Globus pallidus (tissue), 1 donor: Measurements from ENCODE around the gene SEMG2.

Experiments
- DNase-seq: peaks from one replicate; pipeline ENCODE4 v3.0.0-alpha.2; 2015; ENCODE audit warnings: low spot score

The SEMG2 gene, protein sequence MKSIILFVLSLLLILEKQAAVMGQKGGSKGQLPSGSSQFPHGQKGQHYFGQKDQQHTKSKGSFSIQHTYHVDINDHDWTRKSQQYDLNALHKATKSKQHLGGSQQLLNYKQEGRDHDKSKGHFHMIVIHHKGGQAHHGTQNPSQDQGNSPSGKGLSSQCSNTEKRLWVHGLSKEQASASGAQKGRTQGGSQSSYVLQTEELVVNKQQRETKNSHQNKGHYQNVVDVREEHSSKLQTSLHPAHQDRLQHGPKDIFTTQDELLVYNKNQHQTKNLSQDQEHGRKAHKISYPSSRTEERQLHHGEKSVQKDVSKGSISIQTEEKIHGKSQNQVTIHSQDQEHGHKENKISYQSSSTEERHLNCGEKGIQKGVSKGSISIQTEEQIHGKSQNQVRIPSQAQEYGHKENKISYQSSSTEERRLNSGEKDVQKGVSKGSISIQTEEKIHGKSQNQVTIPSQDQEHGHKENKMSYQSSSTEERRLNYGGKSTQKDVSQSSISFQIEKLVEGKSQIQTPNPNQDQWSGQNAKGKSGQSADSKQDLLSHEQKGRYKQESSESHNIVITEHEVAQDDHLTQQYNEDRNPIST

DNA sequence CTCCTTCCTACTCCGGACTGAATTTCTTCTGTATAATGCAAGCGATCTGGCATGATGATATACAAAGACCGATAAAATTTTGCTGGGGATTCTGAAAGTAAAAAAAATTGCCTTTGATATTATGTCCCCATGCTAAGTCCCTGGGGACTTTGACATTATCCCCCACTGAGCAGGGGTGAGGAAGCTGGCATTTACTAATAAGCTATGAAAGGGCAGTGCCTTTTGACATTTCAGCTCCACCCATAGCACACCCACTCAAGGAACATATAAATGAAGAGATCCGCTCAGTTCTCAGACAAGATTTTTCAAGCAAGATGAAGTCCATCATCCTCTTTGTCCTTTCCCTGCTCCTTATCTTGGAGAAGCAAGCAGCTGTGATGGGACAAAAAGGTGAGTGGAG lies at the start of gene SEMG2:
Gene SEMG2, plus strand, starts transcription at position 298 of the 400 bp plus-strand sequence. Its CDS starts 17 bp downstream, at position 315.
- DNase-seq: no peak

DNA sequence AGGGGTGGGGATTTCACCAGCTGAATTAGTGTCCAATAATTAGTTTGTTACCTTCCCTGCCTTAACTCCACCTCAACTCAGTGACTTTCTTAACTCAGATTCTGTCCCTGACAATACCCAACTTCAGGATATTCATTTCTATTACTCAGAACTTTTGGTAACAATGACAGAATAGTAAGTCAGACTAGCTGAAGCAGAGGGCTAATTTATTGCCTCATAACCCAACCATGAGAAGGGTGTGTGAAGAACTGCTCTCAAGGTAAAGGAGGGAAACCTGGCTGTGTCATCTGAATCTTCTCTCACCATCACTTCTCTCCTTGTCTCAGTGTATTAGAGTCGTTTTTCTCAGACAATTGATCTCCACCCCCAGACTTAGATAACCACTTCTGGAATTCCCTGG lies 47.7 kb upstream of the SEMG2 start:
- no peak for DNase-seq

DNA sequence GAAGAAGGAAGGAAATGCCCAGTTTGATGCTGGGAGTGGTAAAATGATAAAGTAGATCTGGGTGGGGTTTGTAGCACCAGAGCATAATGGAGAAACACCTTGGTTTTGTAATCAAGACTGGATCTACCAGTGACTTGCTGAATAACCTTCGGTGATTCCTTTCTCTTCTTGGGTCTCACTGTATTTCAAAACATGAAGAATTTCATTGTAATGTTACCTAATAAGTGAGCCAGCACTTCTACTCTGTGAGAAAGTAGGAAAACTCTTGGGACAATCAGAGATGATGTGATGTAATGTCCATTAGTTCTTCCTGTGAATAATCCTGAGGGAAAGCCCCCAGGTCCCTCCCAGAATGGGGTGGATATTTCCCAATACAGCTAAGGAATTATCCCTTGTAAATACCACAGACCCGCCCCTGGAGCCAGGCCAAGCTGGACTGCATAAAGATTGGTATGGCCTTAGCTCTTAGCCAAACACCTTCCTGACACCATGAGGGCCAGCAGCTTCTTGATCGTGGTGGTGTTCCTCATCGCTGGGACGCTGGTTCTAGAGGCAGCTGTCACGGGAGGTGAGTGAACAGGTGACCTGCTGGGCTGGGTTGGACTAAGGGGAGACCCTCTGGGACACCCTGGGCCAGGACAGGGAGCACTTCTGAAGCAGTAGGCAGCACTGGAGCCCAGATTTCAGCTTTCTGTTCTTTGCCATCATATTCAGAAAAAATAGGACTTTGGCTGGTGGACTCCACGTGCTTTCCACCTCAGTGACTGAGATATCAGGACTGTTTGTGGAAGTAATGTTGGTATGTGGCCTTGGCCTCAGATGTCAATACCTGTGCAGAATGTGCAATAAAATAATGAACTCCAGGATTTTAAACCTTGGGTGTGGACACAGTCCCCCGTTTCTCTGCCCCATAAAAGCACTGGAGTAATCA lies 46.5 kb upstream of the SEMG2 start, which contains the start of gene PI3:
Gene PI3, plus strand, starts transcription at position 469 of the 931 bp plus-strand sequence. Its CDS starts 21 bp downstream, at position 490.
- DNase-seq: no peak

DNA sequence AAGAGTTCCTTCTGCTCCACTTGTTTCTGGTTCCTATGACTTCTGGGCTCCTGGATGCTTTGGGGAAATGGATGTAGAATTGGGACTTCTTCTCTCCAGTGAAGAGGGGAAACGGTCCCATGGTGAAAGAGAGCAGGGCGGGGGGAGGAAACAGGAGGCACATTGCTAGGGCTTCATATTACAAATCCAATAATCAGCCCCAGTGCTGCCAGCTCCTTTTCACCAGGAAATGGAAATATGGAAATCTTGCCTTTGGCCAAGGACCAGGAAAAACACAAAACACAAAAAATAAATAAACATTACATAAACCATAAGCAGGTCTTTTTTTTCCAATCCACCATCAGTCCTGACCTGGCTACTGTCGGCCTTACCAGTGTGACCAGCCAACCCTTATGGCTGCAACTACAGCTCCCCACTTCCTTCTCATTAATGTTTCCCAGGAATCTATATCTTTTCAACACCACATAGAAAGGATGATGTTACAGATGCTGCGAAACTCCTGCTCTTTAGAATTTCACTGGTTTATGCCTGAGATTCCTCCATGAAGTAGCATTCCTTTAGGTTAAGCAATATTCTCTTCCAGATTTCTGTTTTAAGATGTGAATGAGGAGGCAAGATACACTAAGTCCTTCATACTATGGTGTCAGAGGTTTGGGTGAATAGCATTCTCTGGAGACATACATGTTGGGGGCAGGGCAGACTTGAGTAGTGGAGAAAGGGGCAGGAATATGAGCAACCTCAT lies 44.5 kb upstream of the SEMG2 start:
- DNase-seq: no peak

DNA sequence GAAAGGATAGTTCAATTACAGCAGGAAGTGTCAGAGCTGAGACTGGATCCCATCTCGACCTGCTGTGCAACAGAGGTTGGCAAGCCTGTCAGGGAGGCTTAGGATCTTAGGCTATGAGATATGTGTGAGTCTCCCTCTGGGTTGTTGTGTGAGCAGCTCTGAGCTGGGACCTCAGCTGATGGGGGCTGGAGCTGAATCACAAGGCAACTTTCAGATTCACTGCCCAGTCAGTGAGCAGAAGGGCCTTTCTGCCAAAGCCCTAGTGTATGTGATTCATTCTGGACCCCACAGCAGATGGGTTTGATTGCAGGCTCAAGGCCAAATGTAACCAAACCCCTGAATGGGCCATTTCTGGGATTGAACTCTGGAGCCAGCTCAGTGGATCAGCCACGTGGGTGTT lies 42.0 kb upstream of the SEMG2 start:
- no peak for DNase-seq

DNA sequence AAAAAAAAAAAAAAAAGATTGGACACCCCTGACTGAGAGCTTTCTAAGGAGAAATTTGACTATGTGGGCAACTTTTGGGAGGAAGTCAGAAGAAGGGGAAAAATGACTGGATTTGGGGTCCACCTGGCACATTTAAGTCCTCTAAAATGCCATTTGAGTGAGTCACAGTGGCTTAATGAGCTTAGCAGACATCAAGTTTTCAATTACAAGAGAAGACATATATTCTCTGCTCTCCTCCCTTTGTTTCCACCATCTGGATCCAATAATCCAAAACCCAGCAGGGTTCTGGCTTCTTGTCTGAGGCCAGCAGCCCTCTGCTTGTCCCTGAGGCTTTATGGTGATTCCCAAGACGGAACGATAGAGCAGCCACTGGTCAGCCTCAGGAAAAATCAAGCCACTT lies 39.5 kb upstream of the SEMG2 start:
- DNase-seq: no peak

DNA sequence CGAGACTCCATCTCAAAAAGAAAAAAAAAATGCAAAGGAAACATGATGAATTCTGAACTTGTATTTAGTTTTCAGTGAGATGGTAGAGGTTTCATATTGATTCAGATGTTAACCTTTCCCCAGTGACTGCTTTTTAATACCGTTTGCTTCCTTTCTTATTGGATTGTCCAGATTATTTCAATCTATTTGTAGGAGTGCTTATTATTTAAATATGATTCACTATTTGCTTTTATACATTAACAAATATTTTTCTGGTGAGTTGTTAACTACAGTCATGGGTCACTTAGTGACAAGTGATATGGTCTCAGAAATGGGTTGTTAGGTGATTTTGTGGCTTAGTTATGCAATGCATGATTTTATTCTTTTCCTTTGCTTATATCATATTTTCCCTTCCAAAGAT lies 38.1 kb upstream of the SEMG2 start:
- no peak for DNase-seq

DNA sequence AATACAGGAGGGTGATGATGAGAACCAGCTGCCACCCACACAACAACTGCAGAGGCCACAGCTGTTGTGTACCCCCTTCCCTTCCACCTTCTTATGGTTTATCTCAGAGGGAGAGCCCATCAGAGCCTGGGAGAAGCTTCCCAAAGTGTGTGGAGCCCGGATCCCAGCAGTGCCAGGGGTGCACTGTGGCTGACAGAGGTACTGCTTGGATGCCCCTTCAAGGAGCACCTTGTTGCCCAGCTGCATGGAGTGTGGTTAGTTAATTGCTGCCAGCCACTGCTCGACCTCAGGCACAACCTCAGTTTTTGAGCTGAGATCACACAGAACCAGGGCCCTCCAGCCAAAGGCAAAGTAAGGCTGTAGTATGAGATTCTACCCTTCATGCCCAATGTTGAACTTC lies 33.5 kb upstream of the SEMG2 start:
- no peak for DNase-seq

DNA sequence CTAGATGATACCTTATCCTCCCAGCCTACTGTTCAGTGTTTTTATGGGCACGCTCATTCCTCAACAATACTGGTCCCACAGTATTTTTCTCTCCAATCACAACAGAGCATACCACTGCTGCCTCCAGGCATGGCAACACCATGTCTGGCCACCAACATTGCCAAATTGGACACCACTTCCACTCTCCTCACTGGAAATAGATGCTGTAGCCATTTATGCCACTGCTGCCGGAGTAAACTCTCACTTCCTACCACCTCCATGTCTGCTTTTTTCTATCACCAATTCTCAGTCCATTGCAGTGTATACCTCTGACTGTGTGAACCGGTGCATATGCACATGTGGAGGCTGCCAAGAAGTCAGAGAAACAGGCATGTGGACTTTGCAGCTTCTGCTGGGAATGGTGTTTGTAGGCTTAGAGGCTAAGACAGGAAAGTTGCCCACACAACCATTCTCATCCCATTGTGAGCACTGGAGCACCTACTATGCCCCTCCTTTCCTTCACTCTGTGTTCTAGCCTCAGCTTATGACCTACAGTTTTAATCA lies 32.0 kb upstream of the SEMG2 start:
- no peak for DNase-seq

DNA sequence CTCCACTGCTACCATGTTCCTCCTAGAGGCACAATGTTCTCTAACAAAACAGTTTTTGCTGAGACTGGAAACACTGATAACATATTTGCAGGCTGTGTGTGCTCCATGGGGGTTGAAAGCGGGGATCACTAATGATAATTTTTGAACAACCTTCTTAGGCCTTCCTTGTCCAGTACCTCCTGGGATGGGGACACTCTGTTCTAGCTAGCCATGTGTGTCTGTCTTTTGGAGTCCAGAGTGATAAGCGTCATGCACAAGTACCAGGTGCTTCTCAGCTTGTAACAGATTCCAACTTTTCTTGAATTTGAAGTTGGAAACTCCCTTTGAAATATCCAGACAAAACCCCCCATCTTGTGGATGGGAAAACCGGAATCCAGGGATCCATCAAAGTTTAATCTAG lies 31.3 kb upstream of the SEMG2 start:
- DNase-seq: no peak

DNA sequence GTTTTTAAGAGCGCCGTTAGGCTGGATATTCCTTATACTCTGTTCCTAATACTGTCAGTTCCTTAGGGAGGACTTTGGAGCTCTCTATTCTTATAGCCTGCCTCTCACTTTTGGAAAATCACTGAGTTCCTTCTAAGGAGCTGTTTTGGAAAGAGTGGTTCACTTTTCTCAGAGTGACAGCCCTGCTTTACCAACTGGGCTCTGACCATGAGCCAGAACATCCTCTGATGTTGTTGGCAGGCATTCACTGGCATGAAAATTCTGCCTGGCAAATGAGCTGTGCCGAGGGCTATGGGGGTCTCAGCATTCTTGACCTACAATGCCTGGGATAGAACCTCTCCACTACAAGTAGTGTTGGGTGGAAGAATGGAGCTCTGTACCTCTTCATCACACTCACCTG lies 29.2 kb upstream of the SEMG2 start:
- DNase-seq: no peak

DNA sequence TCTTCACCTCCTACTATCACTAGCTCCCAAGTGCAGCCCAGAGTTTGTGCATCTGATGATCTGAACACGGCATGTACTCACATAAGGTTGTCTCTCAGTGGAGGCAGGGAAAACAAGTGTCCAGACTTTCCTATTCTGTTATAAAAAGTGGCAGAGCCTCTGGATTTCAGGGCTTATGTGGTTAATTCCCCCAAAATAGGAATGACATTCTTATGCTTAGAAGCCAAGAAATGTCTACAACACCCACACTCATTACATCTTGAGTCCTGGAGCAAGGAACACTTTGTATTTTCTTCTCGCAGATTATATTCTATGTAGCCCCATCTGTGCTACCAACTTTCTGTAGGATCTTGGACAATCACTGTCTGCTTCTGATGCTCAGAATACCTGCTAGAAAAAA lies 27.8 kb upstream of the SEMG2 start:
- DNase-seq: no peak

DNA sequence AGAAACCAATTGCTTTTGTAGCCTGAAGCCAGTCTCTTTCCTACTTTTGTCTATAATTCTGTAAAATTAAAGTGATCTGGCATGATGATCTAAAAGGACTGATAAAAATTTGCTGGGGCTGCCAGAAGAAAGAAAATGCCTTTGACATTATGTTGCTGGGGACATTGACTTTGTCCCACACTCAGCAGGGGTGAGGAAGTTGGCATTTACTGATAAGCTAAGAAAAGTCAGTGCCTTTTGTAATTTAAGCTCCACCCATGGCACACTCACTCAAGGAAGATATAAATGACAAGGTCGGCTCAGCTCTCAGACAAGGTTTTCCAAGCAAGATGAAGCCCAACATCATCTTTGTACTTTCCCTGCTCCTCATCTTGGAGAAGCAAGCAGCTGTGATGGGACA lies 14.4 kb upstream of the SEMG2 start, which contains the start of gene SEMG1:
Gene SEMG1, plus strand, starts transcription at position 309 of the 400 bp plus-strand sequence. Its CDS starts 21 bp downstream, at position 330.
- no peak for DNase-seq

DNA sequence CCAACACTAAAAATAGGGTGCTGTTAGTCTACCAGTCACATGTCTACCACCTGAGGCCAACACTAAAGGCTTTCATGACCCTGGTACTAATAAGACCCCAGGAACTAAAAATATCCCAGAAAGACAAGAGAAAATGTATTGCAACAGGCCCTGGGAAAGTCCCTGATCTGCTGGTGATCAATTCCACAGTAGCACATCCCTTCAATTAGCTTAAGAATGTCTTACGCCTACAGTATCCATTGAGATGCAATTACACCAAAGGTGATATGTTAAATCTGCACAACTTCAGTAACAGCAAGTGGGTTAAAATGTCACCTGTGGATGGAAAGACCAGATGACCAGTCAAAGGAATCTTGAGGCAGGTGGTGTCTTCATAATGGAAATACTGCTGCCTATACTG lies 11.2 kb upstream of the SEMG2 start:
- no peak for DNase-seq

DNA sequence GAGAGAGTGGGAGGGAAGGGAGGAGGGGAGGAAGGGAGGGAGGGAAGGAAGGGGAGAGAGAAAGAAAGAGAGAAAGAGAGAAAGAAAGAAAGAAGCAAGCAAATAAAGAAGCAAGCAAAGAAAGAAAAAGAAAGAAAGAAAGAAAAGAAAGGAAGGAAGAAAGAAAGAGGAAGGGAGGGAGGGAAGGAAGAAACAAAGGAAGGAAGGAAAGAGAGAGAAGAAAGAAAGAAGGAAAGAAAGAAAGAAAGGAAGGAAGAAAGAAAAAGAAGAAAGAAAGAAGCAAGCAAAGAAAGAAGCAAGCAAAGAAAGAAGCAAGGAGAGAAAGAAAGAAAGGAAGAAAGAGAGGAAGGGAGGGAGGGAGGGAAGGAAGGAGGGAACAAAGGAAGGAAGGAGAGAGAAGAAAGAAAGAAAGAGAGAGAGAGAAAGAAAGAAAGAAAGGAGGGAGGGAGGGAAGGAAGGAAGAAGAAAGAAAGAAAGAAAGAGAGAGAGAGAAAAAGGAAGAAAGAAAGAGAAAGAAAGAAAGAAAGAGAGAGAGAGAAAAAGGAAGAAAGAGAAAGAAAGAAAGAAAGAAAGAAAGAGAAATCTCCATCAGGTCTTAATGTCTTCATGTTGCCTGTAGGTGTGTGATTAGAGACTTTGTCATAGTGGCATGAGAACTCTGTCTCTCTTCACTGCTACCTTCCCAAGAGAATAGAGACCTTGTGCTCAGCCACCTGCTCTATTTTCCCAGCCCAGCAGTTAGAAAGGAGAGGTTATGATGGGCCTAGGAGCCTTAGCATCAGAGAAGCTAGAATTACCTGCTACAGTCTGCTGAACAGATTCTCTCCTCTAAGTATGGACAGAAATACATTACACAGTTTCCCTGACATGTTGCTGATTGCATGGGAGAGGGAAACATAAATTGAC lies 9.4 kb upstream of the SEMG2 start:
- DNase-seq: no peak

DNA sequence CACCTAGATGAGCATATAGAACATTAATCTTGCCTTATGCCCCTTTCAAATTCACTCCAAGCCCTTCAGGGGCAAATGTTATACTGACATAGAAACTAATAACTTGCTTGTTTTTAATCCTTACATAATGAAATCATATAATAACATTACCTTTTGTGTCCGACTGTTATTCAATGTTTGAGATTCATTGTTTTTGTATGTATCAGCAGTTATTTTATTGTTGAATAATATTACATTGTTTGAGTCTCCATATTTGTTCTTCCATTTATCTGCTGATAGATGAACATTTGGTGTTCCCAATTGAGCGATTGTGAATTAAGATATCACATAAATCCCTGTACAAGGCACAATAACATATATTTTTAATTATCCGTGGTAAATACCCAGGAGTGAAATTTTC lies 8.3 kb upstream of the SEMG2 start:
- DNase-seq: no peak

DNA sequence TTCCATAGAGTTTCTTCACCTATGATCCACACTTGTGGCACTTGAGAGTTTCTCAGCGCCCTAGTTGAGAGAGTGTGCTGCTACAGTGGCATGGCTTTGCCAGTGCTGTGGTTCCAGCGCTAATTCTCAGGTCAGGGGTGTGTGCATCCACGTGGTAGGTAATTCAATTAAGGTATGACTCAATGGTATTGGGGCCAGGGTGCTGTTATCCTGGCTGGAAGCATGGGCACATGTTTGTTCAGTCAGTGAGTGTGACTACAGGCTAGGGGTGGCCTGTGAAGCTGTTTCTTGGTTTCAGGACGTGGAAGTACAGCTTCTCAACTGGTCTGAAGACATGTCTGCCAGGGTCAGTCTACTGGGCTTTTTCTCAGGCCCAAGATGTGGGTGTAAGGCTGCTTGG lies 3.0 kb upstream of the SEMG2 start:
- DNase-seq: no peak

DNA sequence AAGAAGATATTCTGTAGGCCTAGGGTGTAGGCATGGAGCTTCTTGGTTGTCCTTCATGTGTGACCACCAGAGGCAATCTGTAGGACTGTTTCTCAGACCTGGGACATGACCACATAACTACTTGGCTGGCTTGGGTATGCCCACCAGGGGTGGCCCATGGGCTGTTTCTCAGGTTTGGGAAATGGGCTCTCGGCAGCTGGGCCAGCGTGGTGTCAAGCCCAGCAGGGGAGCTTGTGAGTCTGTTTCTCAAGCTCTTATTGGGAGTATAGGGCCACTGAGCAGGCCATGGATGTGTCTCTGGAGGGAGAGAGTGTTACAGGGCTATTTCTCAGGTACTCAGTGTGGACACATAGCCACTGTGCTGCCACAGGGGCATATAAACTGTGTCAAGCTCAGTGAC lies 2.5 kb upstream of the SEMG2 start:
- DNase-seq: no peak

DNA sequence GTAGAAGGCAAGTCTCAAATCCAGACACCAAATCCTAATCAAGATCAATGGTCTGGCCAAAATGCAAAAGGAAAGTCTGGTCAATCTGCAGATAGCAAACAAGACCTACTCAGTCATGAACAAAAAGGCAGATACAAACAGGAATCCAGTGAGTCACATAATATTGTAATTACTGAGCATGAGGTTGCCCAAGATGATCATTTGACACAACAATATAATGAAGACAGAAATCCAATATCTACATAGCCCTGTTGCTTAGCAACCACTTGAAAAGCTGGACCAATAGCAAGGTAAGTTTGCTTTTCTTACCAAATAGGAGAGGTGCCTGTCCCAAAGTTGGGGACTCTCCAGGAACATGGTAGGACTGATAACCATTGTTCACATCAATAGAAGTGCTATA lies 2.0 kb downstream of the SEMG2 start:
- no peak for DNase-seq

DNA sequence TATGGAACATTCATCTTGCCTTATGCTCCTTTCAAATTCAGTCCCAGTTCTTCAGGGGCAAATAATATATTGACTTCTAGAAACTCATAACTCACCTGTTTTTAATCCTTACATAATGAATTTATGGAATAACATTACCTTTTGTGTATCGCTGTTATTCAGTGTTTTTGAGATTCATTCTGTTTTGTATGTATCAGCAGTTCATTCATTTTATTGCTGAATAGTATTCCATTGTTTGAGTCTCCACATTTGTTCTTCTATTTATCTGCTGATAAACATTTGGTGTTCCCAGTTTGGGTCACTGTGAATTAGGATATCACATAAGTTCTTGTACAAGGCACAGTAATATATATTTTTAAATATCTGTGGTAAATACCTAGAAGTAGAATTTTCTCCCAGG lies 5.1 kb downstream of the SEMG2 start:
- DNase-seq: no peak
